Endometrial microvascular endothelial cells (primary cell): ENCODE data around the gene FBXW8. TPM values are rescaled to one million over a fixed set of nuclear protein-coding genes. Genes with fewer than 3 reads are reported as not detected.

Experiments
- in situ Hi-C: cut with HindIII; loops from 2 replicates; pipeline ENCODE4 v1.10.0; 2017; ENCODE audit warnings: low sequenced_read_pairs, low pct_unique_long_range_greater_than_20kb; ENCODE audit errors: inconsistent ontology term
- total RNA-seq: library from RNA; depleted of rRNA; stranded (reverse); fragments of >200 nt; gene quantifications from one replicate; pipeline ENCODE4 v1.2.3, GENCODE V29; 2015; ENCODE audit errors: inconsistent ontology term

Gene FBXW8
- total RNA-seq, 1 donor from 2014 or later = 13.8 TPM

DNA sequence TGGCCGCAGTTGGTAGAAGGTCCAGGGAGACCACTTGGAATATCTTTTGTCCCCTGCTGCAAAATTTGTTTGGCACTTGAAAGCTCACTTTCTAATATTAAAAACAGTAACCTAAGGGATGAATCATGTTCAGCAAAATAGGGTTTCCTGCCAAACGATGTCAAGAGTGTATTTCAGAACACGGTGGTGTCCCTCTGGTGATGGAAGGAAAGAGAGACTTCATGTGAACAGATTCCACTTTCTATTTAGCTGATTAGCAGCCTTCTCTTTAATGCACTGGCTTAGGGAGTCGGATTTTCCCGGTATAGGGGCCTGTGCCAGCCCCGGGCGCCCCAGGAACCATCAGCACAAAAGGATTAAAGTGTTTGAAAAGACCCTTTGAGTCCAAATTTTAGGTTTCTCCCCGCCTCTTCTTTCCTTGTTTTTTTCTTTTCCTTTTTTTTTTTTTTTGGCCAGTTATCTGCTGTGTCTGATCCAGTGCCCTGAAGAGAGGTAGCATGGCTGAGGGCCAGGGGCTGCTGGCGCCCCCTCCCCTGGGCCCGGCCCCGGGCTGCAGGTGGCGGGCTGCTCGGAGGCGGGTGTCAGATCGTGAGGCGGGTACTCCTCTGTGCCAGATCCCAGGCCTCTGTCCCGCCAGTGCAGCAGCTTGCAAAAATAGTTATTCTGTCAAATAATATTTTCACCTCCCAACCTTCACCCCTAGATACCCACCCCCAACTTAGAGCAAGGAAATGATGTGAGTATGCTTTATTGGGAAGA, 100.1 kb downstream of the FBXW8 start:
- in situ Hi-C loops = no loop called here

GRCh38 chr12:117011988-117012805, 101.4 kb downstream of the FBXW8 start:
- in situ Hi-C loops = no loop called here

- in situ Hi-C loops = no loop called here
Observed at GRCh38 chr12:117013726-117014125, 103.0 kb downstream of the FBXW8 start.

DNA sequence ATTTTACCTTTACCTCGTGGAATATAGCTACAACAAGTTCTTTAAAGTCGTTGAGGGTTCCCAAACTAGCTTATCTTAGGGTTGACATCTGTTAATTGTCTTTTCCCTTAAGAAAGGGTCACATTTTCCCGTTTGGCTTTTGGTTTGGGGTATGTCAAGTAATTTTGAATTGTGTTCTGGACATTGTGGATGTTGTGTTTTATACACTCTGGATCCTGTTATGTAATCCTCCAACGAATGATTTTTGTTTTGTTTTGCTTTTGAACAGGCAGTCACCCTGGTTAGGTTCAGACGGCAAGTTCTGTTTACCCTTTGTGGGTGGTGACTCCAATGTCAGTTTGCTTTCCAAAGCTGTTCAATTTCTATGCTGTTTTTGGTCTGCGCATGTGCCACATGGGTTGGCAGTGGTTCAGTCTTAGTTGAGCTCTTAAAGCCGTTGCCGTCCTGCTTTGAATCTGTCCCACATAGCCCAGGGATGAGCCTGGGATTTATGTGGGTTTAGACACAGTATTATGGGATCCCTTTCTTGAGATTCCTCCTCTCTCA, 103.7 kb downstream of the FBXW8 start:
- in situ Hi-C loops = no loop called here

- in situ Hi-C loops = no loop called here
Observed at GRCh38 chr12:117015811-117016210, 105.1 kb downstream of the FBXW8 start.

DNA sequence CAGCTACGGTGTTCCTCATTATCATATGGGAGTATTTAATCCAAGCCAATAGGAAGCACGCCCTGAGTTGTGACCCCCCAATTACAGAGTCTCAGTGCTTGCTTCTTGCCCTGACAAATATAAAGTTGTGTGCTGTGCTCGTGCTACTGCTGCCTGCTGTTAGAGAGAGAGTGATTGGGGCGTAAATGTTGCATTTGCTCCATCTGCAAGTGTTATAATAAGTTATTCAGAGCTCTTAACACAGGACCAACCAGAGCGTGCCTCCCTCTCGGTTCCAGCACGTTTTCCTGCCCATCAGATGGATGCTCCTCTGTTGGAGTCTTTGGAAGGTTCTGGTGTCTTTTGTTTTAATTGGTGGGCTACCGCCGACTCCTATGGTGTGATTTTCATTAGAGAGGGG, 107.1 kb downstream of the FBXW8 start:
- in situ Hi-C loops = no loop called here

- in situ Hi-C loops = no loop called here
Observed at GRCh38 chr12:117018276-117018675, 107.5 kb downstream of the FBXW8 start.

GRCh38 chr12:117018685-117019084, 107.9 kb downstream of the FBXW8 start:
- in situ Hi-C loops = no loop called here

- in situ Hi-C loops = no loop called here
Observed at GRCh38 chr12:117019866-117020265, 109.1 kb downstream of the FBXW8 start.

GRCh38 chr12:117020536-117021220, 109.9 kb downstream of the FBXW8 start:
- in situ Hi-C loops = no loop called here

DNA sequence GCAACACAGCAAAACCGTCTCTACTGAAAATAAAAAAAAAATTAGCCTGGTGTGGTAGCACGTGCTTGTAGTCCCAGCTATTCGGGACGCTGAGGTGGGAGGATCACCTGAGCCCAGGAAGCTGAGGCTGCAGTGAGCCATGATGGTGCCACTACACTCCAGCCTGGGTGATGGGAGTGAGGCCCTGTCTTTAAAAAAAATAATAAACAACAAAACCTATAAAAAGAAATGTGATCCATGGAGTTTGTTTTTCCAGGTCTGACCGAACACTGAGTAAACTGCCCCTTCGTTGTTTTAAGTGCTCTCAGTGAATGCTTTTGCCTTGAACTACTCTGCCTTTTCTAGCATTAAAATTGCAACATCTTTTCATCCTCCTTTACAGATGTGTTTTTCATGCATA, 111.7 kb downstream of the FBXW8 start:
- in situ Hi-C loops = no loop called here

DNA sequence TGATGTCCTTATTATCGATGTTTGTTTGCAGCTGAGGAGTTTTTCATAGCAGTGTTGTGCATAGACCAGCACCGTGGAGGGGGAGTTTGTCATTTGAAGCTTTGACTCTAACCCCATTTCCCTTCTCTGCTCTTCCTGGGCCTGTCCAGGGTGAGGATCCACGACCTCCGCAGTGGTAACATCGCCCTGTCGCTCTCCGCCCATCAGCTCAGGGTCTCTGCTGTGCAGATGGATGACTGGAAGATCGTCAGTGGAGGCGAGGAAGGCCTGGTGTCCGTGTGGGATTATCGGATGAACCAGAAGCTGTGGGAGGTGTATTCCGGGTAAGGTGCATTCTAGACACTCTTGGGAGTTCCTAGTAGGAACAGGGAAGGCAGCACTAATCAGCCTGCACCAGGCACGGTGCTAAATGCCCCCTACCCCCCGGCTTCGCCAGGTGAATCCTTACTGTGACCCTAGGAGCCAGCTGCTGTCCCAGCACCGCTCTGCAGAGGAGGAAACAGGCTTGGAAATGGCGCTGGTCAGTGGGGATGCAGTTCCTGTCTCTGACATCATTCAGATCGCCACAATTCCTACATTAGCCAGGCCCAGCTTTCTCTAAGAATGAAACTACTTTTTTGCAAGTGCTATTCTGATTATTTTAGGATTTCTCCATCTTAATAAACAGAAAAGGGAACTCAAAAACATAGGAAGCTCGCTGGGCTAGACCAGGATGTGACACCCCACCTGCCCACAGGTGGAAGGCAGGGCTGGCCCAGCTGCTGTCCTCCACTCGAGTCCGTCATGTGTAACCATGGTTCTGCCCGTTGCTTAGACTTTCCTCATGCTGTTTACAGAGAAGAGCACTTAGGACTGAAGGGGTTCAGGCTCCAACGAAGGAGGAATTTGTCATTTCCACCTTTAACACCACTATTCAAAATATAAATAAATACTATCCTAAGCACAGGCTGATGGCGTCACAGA, 113.5 kb downstream of the FBXW8 start:
- in situ Hi-C loops = no loop called here

DNA sequence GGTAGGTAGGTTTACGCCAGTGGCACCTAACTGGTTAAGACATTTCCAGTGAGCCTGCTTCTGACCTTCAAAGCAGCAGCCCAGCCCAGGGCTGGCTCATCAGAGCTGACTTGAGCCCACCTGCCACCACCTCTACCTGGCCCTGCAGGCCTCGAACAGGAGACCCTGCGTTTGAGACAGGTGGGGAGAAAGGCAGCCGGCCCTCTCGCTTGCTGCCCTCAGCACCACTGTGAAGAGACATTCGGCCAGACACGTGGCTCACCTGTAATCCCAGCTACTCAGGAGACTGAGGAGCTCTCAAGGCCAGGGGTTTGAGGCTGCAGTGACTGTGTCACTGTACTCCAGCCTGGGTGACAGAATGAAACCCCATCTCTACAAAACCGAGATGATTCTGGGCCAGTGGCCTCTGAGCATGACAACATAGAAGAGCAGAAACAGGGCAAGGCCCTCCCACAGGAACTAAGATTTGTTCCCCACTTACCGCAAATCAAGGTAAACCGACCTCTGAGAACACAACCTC, 114.3 kb downstream of the FBXW8 start:
- in situ Hi-C loops = no loop called here

GRCh38 chr12:117025481-117026151, 114.9 kb downstream of the FBXW8 start:
- in situ Hi-C loops = no loop called here

- in situ Hi-C loops = no loop called here
Observed at GRCh38 chr12:117026343-117026742, 115.6 kb downstream of the FBXW8 start.

GRCh38 chr12:117026921-117027250, 116.1 kb downstream of the FBXW8 start:
- in situ Hi-C loops = no loop called here

GRCh38 chr12:117027251-117028086, 116.7 kb downstream of the FBXW8 start:
- in situ Hi-C loops = no loop called here
